ENCODE data around the gene COQ10B.

GRCh38 chr2:197460649-197461048 is 7.3 kb downstream of the COQ10B start:
- no peak for TF ChIP-seq CEBPB (IDR thresholded peaks at IDR 0.05; ENCODE audit: low read depth, low read length)
- TF ChIP-seq CTCF (conservative IDR thresholded peaks at IDR 0.05; ENCODE audit: low read depth, low read length) = no peak
- TF ChIP-seq POLR2A (IDR thresholded peaks at IDR 0.05; ENCODE audit: low read depth, low read length) = no peak
- TF ChIP-seq MAFK (IDR thresholded peaks at IDR 0.05; ENCODE audit: low read depth, low read length) = no peak
- no peak for TF ChIP-seq SMC3 (IDR thresholded peaks at IDR 0.05; ENCODE audit: low read depth, low read length)
- TF ChIP-seq RAD21 (IDR thresholded peaks at IDR 0.05; ENCODE audit: low read length) = no peak
- TF ChIP-seq RCOR1 (IDR thresholded peaks at IDR 0.05; ENCODE audit: insufficient replicate concordance, low read length) = no peak
- TF ChIP-seq FOS (IDR thresholded peaks at IDR 0.05; ENCODE audit: low read depth, low read length) = no peak
- TF ChIP-seq MXI1 (IDR thresholded peaks at IDR 0.05; ENCODE audit: borderline replicate concordance, low read depth, low read length) = no peak
- TF ChIP-seq MAZ (IDR thresholded peaks at IDR 0.05; ENCODE audit: borderline replicate concordance, low read depth, low read length) = no peak

Measured in IMR-90 (cell line).